ENCODE data around the gene FBXO46. TPM values are rescaled to one million over a fixed set of nuclear protein-coding genes. Genes with fewer than 3 reads are reported as not detected.

FBXO46 gene
- 13.9 TPM for polyA plus RNA-seq
- long read RNA-seq, donor 1, partial matches to known transcripts, result 0 of 1 reads
- long read RNA-seq, donor 1, other reads (novel, unspliced or antisense), result 0 of 1 reads
- long read RNA-seq, donor 2, partial matches to known transcripts, result 0 of 3 reads
- long read RNA-seq, donor 2, other reads (novel, unspliced or antisense), result 0 of 3 reads
- long read RNA-seq, donor 3, transcript FBXO46-201 (2 exons, 3,001 nt), result major isoform, 5 of 5 reads
- long read RNA-seq, donor 3, partial matches to known transcripts, result 0 of 5 reads
- long read RNA-seq, donor 3, other reads (novel, unspliced or antisense), result 0 of 5 reads
- long read RNA-seq, donor 4, result 0 reads
- long read RNA-seq, donor 5, partial matches to known transcripts, result 0 of 3 reads
- long read RNA-seq, donor 5, other reads (novel, unspliced or antisense), result 0 of 3 reads
- long read RNA-seq, donor 6, partial matches to known transcripts, result 0 of 1 reads
- long read RNA-seq, donor 6, other reads (novel, unspliced or antisense), result 0 of 1 reads
- long read RNA-seq, donor 7, partial matches to known transcripts, result 0 of 1 reads
- long read RNA-seq, donor 7, other reads (novel, unspliced or antisense), result 0 of 1 reads
- long read RNA-seq, donor 8, partial matches to known transcripts, result 0 of 5 reads
- long read RNA-seq, donor 8, other reads (novel, unspliced or antisense), result 0 of 5 reads
- long read RNA-seq, donor 9, partial matches to known transcripts, result 0 of 1 reads
- long read RNA-seq, donor 9, other reads (novel, unspliced or antisense), result 0 of 1 reads
- long read RNA-seq, donor 10, partial matches to known transcripts, result 0 of 3 reads
- long read RNA-seq, donor 10, other reads (novel, unspliced or antisense), result 0 of 3 reads
- long read RNA-seq, donor 11, partial matches to known transcripts, result 0 of 2 reads
- long read RNA-seq, donor 11, other reads (novel, unspliced or antisense), result 0 of 2 reads

- Histone ChIP-seq H3K4me1 (ENCODE audit: control insufficient read depth, insufficient read depth, low read length) (no peaks in the 10 kb centered on the region), H3K36me3 (ENCODE audit: control insufficient read depth, insufficient read depth, low read length) (peaks cover 4% of the 10 kb centered on the region), H3K27me3 (ENCODE audit: control insufficient read depth, insufficient read depth, low read length) (no peaks in the 10 kb centered on the region), H3K4me3 (ENCODE audit: low read length) (peak within 1 kb of the TSS; percentile 83), H3K9me3 (ENCODE audit: control insufficient read depth, low read depth, low read length) (peaks cover 5% of the 10 kb centered on the region), H3K27ac (ENCODE audit: low read length) (peak within 1 kb of the TSS; percentile 14)
- 0% methylated on average over 6 of the region's 48 CpGs for WGBS (ENCODE audit: insufficient coverage, low lambda C conversion rate)
- DNase-seq, result peak; percentile 98 to 99
These were observed at the start of gene FBXO46 for GRCh38 chr19:45730368-45731288. Gene FBXO46 (minus strand): TSS chr19:45730896. CDS start chr19:45713495, 17,401 bp downstream.

GRCh38 chr19:45780146-45780447 lies 49.4 kb upstream of the FBXO46 start:
- DNase-seq, result no peak
- Histone ChIP-seq H3K27me3 (ENCODE audit: control insufficient read depth, insufficient read depth, low read length) (no peaks in the 10 kb centered on the region), H3K9me3 (ENCODE audit: control insufficient read depth, low read depth, low read length) (no peaks in the 10 kb centered on the region), H3K36me3 (ENCODE audit: control insufficient read depth, insufficient read depth, low read length) (peaks cover 33% of the 10 kb centered on the region), H3K27ac (ENCODE audit: low read length) (no peak overlapping the region), H3K4me3 (ENCODE audit: low read length) (peak overlapping the region; percentile 8), H3K4me1 (ENCODE audit: control insufficient read depth, insufficient read depth, low read length) (peaks cover 28% of the 10 kb centered on the region)
- WGBS (ENCODE audit: insufficient coverage, low lambda C conversion rate), result no CpG with 5 or more reads among the region's 4 CpGs

- Histone ChIP-seq H3K4me1 (ENCODE audit: control insufficient read depth, insufficient read depth, low read length) (peaks cover 33% of the 10 kb centered on the region), H3K4me3 (ENCODE audit: low read length) (peak overlapping the region; percentile 38), H3K27ac (ENCODE audit: low read length) (peak overlapping the region; percentile 10), H3K36me3 (ENCODE audit: control insufficient read depth, insufficient read depth, low read length) (peaks cover 28% of the 10 kb centered on the region), H3K9me3 (ENCODE audit: control insufficient read depth, low read depth, low read length) (no peaks in the 10 kb centered on the region), H3K27me3 (ENCODE audit: control insufficient read depth, insufficient read depth, low read length) (no peaks in the 10 kb centered on the region)
- no CpG with 5 or more reads among the region's 48 CpGs for WGBS (ENCODE audit: insufficient coverage, low lambda C conversion rate)
- peak; percentile 79 to 88 for DNase-seq
These were observed 48.8 kb upstream of the FBXO46 start for GRCh38 chr19:45779231-45780145.

GRCh38 chr19:45778010-45778661 lies 47.4 kb upstream of the FBXO46 start:
- Histone ChIP-seq H3K9me3 (ENCODE audit: control insufficient read depth, low read depth, low read length) (no peaks in the 10 kb centered on the region), H3K27ac (ENCODE audit: low read length) (no peak overlapping the region), H3K4me1 (ENCODE audit: control insufficient read depth, insufficient read depth, low read length) (peaks cover 35% of the 10 kb centered on the region), H3K36me3 (ENCODE audit: control insufficient read depth, insufficient read depth, low read length) (peaks cover 26% of the 10 kb centered on the region), H3K4me3 (ENCODE audit: low read length) (no peak overlapping the region), H3K27me3 (ENCODE audit: control insufficient read depth, insufficient read depth, low read length) (no peaks in the 10 kb centered on the region)
- WGBS (ENCODE audit: insufficient coverage, low lambda C conversion rate), result no CpG with 5 or more reads among the region's 28 CpGs
- no peak for DNase-seq

GRCh38 chr19:45777395-45777961 lies 46.8 kb upstream of the FBXO46 start:
- Histone ChIP-seq H3K27ac (ENCODE audit: low read length) (no peak overlapping the region), H3K4me1 (ENCODE audit: control insufficient read depth, insufficient read depth, low read length) (peaks cover 41% of the 10 kb centered on the region), H3K27me3 (ENCODE audit: control insufficient read depth, insufficient read depth, low read length) (no peaks in the 10 kb centered on the region), H3K9me3 (ENCODE audit: control insufficient read depth, low read depth, low read length) (no peaks in the 10 kb centered on the region), H3K4me3 (ENCODE audit: low read length) (no peak overlapping the region), H3K36me3 (ENCODE audit: control insufficient read depth, insufficient read depth, low read length) (peaks cover 28% of the 10 kb centered on the region)
- no peak for DNase-seq
- WGBS (ENCODE audit: insufficient coverage, low lambda C conversion rate), result no CpG with 5 or more reads among the region's 34 CpGs

- Histone ChIP-seq H3K27ac (ENCODE audit: low read length) (peak overlapping the region; percentile 0), H3K4me3 (ENCODE audit: low read length) (no peak overlapping the region), H3K9me3 (ENCODE audit: control insufficient read depth, low read depth, low read length) (peaks cover 5% of the 10 kb centered on the region), H3K27me3 (ENCODE audit: control insufficient read depth, insufficient read depth, low read length) (no peaks in the 10 kb centered on the region), H3K4me1 (ENCODE audit: control insufficient read depth, insufficient read depth, low read length) (peaks cover 49% of the 10 kb centered on the region), H3K36me3 (ENCODE audit: control insufficient read depth, insufficient read depth, low read length) (peaks cover 32% of the 10 kb centered on the region)
- DNase-seq, result peak in 1 of 2 donors; percentile 55
- no CpG with 5 or more reads among the region's 9 CpGs for WGBS (ENCODE audit: insufficient coverage, low lambda C conversion rate)
These were observed 44.1 kb upstream of the FBXO46 start for GRCh38 chr19:45774765-45775164.

GRCh38 chr19:45773384-45773783 lies 42.7 kb upstream of the FBXO46 start:
- no peak overlapping the region for H3K27ac ChIP-seq (ENCODE audit: low read length)
- H3K4me1 ChIP-seq (ENCODE audit: control insufficient read depth, insufficient read depth, low read length), result peaks cover 41% of the 10 kb centered on the region
- H3K9me3 ChIP-seq (ENCODE audit: control insufficient read depth, low read depth, low read length), result peaks cover 5% of the 10 kb centered on the region
- peak in 1 of 2 donors; percentile 46 for DNase-seq
- H3K36me3 ChIP-seq (ENCODE audit: control insufficient read depth, insufficient read depth, low read length), result peaks cover 25% of the 10 kb centered on the region
- no CpG with 5 or more reads among the region's 2 CpGs for WGBS (ENCODE audit: insufficient coverage, low lambda C conversion rate)
- no peak overlapping the region for H3K4me3 ChIP-seq (ENCODE audit: low read length)
- no peaks in the 10 kb centered on the region for H3K27me3 ChIP-seq (ENCODE audit: control insufficient read depth, insufficient read depth, low read length)

- Histone ChIP-seq H3K4me3 (ENCODE audit: low read length) (no peak overlapping the region), H3K9me3 (ENCODE audit: control insufficient read depth, low read depth, low read length) (peaks cover 5% of the 10 kb centered on the region), H3K27ac (ENCODE audit: low read length) (no peak overlapping the region), H3K4me1 (ENCODE audit: control insufficient read depth, insufficient read depth, low read length) (peaks cover 39% of the 10 kb centered on the region), H3K36me3 (ENCODE audit: control insufficient read depth, insufficient read depth, low read length) (peaks cover 20% of the 10 kb centered on the region), H3K27me3 (ENCODE audit: control insufficient read depth, insufficient read depth, low read length) (no peaks in the 10 kb centered on the region)
- no CpG with 5 or more reads among the region's 3 CpGs for WGBS (ENCODE audit: insufficient coverage, low lambda C conversion rate)
- DNase-seq, result no peak
These were observed 42.2 kb upstream of the FBXO46 start for GRCh38 chr19:45772912-45773311.
